Progenitor cell of endocrine pancreas (in vitro differentiated cells): ENCODE data around the gene FKBP1A. TPM values are rescaled to one million over a fixed set of nuclear protein-coding genes. Genes with fewer than 3 reads are reported as not detected.

ENCODE experiments used
- DNase-seq: peaks from one replicate; pipeline ENCODE4 v3.0.0; 2021; ENCODE audit warnings: low spot score; ENCODE audit not compliant: unreplicated experiment
- H3K27ac Mint-ChIP-seq: 2 replicates; pipeline ENCODE4 v1.8.0; 2021; ENCODE audit warnings: mild to moderate bottlenecking, moderate library complexity, mixed read lengths
- H3K27me3 Mint-ChIP-seq: 2 replicates; pipeline ENCODE4 v1.8.0; 2021; ENCODE audit warnings: mixed read lengths
- H3K36me3 Mint-ChIP-seq: 2 replicates; pipeline ENCODE4 v1.8.0; 2022; ENCODE audit warnings: mixed read lengths; ENCODE audit not compliant: insufficient read depth
- H3K4me1 Mint-ChIP-seq: 2 replicates; pipeline ENCODE4 v1.8.0; 2021; ENCODE audit warnings: low read depth, mixed read lengths
- H3K4me3 Mint-ChIP-seq: 2 replicates; pipeline ENCODE4 v1.8.0; 2021; ENCODE audit warnings: low read depth, mild to moderate bottlenecking, moderate library complexity, mixed read lengths
- H3K9me3 Mint-ChIP-seq: 2 replicates; pipeline ENCODE4 v1.8.0; 2021; ENCODE audit warnings: low read depth, mixed read lengths
- total RNA-seq: library from RNA; stranded (reverse); gene quantifications from 2 replicates; pipeline ENCODE4 v1.2.1, GENCODE V29; 2021
- TF ChIP-seq, protein P1 (sequence below): fragments of 200-600 bp; sonication (generic); IDR thresholded peaks from one replicate; pipeline ENCODE4 v1.5.0; 2021; ENCODE audit warnings: antibody characterized with exemption, mild to moderate bottlenecking; ENCODE audit not compliant: unreplicated experiment

The FKBP1A gene
- total RNA-seq, 1 donor from 2014 or later: 149 TPM

DNA sequence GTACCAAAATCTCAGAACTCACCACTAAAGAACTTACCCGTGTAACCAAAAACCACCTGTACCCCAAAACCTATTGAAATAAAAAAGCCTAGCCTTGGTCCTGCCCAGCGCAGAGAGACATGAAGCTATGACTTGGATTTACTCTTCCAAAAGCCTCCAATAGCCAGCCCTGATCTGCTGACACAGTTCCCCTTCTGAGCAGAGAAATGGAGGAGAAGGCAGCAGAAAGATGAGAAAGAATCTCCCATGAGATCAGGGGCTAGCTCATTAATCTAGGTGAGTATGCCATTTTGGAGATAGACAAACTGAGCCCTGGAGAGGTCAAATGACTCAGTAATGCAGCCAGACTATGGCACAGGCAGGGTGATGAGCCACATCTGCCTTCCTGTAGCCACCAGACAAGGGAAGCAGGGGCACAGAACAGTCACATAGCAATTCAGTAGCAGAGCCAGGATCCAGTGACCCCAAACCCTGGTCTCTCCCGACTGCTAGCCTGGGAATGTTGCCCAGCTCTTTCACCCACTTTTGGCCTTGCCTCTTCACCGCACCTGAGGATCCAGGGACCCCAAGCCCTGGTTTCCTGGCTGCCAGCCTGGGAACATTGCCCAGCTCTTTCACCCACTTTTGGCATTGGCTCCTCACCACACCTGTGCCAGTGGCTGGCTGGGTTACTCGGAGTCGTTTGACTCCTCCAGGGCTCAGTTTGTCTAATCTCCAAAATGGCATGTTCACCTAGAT lies 56.7 kb downstream of the FKBP1A start:
- no peak overlapping the region for H3K4me3 Mint-ChIP-seq
- no peak overlapping the region for H3K27ac Mint-ChIP-seq
- no peaks in the 10 kb centered on the region for H3K9me3 Mint-ChIP-seq
- H3K27me3 Mint-ChIP-seq: no peaks in the 10 kb centered on the region
- peaks cover 3% of the 10 kb centered on the region for H3K36me3 Mint-ChIP-seq
- no peak for DNase-seq
- TF ChIP-seq, protein P1, sequence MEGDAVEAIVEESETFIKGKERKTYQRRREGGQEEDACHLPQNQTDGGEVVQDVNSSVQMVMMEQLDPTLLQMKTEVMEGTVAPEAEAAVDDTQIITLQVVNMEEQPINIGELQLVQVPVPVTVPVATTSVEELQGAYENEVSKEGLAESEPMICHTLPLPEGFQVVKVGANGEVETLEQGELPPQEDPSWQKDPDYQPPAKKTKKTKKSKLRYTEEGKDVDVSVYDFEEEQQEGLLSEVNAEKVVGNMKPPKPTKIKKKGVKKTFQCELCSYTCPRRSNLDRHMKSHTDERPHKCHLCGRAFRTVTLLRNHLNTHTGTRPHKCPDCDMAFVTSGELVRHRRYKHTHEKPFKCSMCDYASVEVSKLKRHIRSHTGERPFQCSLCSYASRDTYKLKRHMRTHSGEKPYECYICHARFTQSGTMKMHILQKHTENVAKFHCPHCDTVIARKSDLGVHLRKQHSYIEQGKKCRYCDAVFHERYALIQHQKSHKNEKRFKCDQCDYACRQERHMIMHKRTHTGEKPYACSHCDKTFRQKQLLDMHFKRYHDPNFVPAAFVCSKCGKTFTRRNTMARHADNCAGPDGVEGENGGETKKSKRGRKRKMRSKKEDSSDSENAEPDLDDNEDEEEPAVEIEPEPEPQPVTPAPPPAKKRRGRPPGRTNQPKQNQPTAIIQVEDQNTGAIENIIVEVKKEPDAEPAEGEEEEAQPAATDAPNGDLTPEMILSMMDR: no peak
- H3K4me1 Mint-ChIP-seq: peaks cover 1% of the 10 kb centered on the region

DNA sequence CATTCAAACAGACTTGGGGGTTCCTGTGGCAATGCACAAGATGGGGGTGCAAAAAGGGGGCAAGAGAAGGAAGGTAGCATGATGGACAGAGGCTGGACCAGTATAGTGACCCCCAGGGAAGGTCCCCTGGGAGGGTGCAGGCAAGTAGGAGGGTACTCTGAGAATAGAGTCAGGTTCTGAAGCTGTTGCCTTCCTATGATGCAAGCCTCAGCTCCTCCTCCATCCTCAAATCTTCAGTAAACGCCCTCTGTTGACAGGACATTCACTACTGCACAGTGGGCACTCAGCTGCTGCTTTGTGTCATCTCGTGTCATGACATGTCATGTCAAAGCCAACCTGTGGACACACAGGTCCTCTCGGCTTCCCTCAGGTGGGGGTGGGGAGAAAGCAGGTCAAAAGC lies 58.1 kb downstream of the FKBP1A start:
- Mint-ChIP-seq H3K27ac (no peak overlapping the region), H3K27me3 (no peaks in the 10 kb centered on the region), H3K4me1 (peaks cover 1% of the 10 kb centered on the region), H3K9me3 (no peaks in the 10 kb centered on the region), H3K4me3 (no peak overlapping the region), H3K36me3 (peaks cover 3% of the 10 kb centered on the region)
- DNase-seq: no peak
- TF ChIP-seq, protein P1: no peak

DNA sequence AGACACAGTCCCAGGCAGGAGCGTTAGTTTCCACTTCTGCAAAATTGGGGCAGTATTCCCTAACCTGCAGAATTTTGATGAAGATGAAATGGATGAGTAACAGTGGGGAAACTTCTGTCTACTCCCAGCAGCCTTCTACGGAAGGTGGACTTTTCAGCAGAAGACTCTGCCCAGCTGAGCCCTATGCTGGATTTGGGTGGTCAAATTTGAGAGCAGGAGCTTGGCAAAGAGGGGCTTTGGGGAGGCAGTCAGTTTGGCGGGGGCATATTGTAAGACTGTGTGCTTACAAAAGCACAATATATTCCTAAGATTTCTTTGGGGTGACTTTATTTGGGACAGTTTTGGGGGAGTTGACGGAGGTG lies 58.5 kb downstream of the FKBP1A start:
- H3K36me3 Mint-ChIP-seq: peaks cover 3% of the 10 kb centered on the region
- H3K9me3 Mint-ChIP-seq: no peaks in the 10 kb centered on the region
- no peak for DNase-seq
- H3K27me3 Mint-ChIP-seq: no peaks in the 10 kb centered on the region
- TF ChIP-seq, protein P1: no peak
- H3K4me1 Mint-ChIP-seq: peaks cover 1% of the 10 kb centered on the region
- no peak overlapping the region for H3K4me3 Mint-ChIP-seq
- H3K27ac Mint-ChIP-seq: no peak overlapping the region

DNA sequence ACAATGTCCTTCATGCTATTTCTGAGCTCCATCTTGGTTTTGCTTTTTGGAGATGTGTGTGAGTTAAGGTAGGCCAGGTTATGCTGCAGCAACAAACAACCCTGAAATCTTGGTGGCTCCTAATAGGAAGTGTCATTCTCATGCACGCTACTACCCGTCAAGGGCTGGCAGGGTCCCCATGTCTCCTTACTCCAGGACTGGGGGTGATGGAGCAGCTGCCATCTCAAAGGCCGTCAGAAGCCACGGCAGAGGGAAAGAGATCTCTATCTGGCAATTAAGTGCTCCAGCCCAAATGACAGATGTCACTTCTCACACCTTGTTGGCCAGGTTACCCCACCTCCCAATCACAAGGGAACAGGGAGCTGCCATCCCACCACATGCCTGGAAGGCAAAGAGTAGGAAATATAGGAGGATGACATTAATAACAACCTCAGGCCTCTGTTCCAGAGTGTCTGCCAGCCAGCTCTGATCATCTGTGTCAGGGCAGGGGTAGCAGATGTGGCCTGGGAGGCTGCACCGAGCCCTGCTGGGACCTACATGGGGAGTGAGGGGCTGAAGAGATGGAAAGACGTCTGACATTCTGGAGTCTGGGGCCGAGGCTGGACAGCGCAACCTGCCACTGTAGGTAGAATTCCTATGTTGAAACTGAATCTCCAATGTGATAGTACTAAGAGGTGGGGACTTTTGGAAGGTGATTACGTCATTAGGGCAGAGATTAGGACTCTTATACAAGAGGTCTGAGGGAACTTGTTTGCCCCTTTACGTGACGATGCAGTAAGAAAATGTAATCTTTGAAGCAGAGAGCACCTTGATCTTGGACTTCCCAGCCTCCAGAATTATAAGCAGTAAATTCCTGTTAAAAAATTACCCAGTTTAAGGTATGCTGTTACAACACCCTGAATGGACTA lies 59.1 kb downstream of the FKBP1A start:
- Mint-ChIP-seq H3K4me3 (no peak overlapping the region), H3K36me3 (peaks cover 3% of the 10 kb centered on the region), H3K27me3 (no peaks in the 10 kb centered on the region), H3K27ac (no peak overlapping the region), H3K4me1 (peaks cover 1% of the 10 kb centered on the region), H3K9me3 (no peaks in the 10 kb centered on the region)
- DNase-seq: no peak
- TF ChIP-seq, protein P1: no peak

DNA sequence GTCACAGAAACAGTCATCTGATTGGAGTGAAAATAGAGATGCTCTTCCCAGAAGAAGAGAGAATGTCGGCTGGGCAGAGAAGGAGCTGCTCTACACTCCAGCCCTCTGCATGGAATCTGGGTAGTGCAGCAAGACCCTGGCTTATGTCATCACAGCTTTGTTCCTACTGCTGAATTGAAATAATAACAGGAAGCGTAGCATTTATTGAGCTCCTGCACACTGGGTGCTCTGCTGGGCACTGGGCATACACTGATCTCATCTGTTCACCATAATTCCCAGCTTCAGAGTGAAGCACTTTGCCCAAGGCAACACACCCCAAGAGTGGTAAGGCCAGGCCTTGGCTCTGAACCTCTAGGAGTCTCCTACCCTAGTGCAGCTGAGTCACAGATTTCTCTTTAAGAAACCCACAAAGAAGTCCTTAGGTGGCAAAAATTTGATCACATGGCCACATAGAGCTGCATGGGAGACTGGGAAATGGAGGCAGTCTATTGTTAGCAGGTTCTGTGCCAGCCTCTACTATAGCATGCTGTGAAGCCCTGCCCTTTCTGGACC lies 60.0 kb downstream of the FKBP1A start:
- Mint-ChIP-seq H3K36me3 (peaks cover 5% of the 10 kb centered on the region), H3K4me3 (no peak overlapping the region), H3K27ac (no peak overlapping the region), H3K9me3 (no peaks in the 10 kb centered on the region), H3K4me1 (peaks cover 4% of the 10 kb centered on the region), H3K27me3 (no peaks in the 10 kb centered on the region)
- no peak for DNase-seq
- TF ChIP-seq, protein P1: no peak
